SK-N-SH treated with all-trans-retinoic acid at 6 μM for 48 hours (cell line): Measurements from ENCODE around the gene PRIMA1.

Experiments used
- GLIS3 ChIP-seq: fragments of 250-450 bp; sonication (Bioruptor Pico); IDR thresholded peaks from 2 replicates; pipeline ENCODE4 v1.5.0; 2020; ENCODE audit warnings: mild to moderate bottlenecking, moderate library complexity
- ISL1 ChIP-seq: fragments of 250-450 bp; sonication (Bioruptor Pico); IDR thresholded peaks from 2 replicates; pipeline ENCODE4 v2.1.2; 2022; ENCODE audit warnings: mild to moderate bottlenecking, moderate library complexity
- PPARA ChIP-seq: fragments of 250-450 bp; sonication (Bioruptor Pico); IDR thresholded peaks from 2 replicates; pipeline ENCODE4 v1.5.0; 2020; ENCODE audit warnings: mild to moderate bottlenecking, borderline replicate concordance
- RARB ChIP-seq: fragments of 250-450 bp; sonication (Bioruptor Pico); IDR thresholded peaks from 2 replicates; pipeline ENCODE4 v1.8.0; 2021; ENCODE audit warnings: mild to moderate bottlenecking, moderate library complexity
- SNAI2 ChIP-seq: fragments of 250-450 bp; sonication (Bioruptor Pico); IDR thresholded peaks from 2 replicates; pipeline ENCODE4 v1.5.0; 2020; ENCODE audit warnings: mild to moderate bottlenecking, moderate library complexity
- ZC3H10 ChIP-seq: fragments of 250-450 bp; sonication (Bioruptor Pico); IDR thresholded peaks from 2 replicates; pipeline ENCODE4 v1.5.1; 2021; ENCODE audit warnings: mild to moderate bottlenecking, moderate library complexity
- ZFP3 ChIP-seq: fragments of 250-450 bp; sonication (Bioruptor Pico); IDR thresholded peaks from 2 replicates; pipeline ENCODE4 v1.5.0; 2020; ENCODE audit warnings: mild to moderate bottlenecking, moderate library complexity
- ZNF565 ChIP-seq: fragments of 450-650 bp; formaldehyde crosslinking; conservative IDR thresholded peaks from 2 replicates; pipeline ENCODE4 v1.5.0; 2020; ENCODE audit warnings: low read depth, mild to moderate bottlenecking, moderate library complexity
- TF ChIP-seq, protein P1 (sequence below): fragments of 250-450 bp; sonication (Bioruptor Pico); IDR thresholded peaks from 2 replicates; pipeline ENCODE4 v1.5.1; 2020; ENCODE audit warnings: low read depth, mild to moderate bottlenecking, moderate library complexity
- TF ChIP-seq, protein P2 (sequence below): fragments of 250-450 bp; sonication (Bioruptor Pico); IDR thresholded peaks from 2 replicates; pipeline ENCODE4 v1.5.1; 2021; ENCODE audit warnings: mild to moderate bottlenecking, moderate library complexity

DNA sequence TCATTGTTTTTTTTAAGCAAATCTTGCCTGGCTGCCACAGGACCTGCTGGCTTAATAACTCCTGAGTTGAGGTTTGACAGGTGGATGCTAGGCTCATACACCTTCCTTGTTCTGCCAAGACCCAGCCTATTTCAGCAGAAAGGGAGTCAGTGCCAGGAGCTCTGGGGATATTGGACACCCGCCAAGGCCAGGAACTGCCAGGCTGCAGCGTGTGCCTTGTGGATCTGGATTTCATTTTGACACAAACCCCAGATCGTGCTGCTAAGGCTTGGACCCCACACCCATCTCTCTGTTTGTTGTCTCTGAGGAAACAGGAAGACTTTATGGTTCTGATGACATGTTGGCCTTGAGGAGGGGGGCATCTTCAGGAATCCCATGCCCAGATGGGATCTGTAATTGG, 44.4 kb upstream of the PRIMA1 start:
- TF ChIP-seq ZFP3 (CRISPR knock-in tag), result no peak
- TF ChIP-seq PPARA (CRISPR knock-in tag), result no peak
- TF ChIP-seq SNAI2, result no peak
- no peak for TF ChIP-seq RARB (CRISPR knock-in tag)
- TF ChIP-seq, protein P1, sequence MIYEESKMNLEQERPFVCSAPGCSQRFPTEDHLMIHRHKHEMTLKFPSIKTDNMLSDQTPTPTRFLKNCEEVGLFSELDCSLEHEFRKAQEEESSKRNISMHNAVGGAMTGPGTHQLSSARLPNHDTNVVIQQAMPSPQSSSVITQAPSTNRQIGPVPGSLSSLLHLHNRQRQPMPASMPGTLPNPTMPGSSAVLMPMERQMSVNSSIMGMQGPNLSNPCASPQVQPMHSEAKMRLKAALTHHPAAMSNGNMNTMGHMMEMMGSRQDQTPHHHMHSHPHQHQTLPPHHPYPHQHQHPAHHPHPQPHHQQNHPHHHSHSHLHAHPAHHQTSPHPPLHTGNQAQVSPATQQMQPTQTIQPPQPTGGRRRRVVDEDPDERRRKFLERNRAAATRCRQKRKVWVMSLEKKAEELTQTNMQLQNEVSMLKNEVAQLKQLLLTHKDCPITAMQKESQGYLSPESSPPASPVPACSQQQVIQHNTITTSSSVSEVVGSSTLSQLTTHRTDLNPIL (CRISPR knock-in tag), result no peak
- TF ChIP-seq, protein P2, sequence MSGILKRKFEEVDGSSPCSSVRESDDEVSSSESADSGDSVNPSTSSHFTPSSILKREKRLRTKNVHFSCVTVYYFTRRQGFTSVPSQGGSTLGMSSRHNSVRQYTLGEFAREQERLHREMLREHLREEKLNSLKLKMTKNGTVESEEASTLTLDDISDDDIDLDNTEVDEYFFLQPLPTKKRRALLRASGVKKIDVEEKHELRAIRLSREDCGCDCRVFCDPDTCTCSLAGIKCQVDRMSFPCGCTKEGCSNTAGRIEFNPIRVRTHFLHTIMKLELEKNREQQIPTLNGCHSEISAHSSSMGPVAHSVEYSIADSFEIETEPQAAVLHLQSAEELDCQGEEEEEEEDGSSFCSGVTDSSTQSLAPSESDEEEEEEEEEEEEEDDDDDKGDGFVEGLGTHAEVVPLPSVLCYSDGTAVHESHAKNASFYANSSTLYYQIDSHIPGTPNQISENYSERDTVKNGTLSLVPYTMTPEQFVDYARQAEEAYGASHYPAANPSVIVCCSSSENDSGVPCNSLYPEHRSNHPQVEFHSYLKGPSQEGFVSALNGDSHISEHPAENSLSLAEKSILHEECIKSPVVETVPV (CRISPR knock-in tag), result no peak
- TF ChIP-seq ISL1 (CRISPR knock-in tag), result no peak
- TF ChIP-seq ZNF565 (CRISPR knock-in tag), result no peak
- TF ChIP-seq ZC3H10 (CRISPR knock-in tag), result no peak
- TF ChIP-seq GLIS3 (CRISPR knock-in tag), result no peak
